Esophagus muscularis mucosa (tissue), 4 donors: ENCODE results near the gene NTRK3. TPM values are rescaled to one million over a fixed set of nuclear protein-coding genes. Genes with fewer than 3 reads are reported as not detected.

Experiments
- DNase-seq: peaks from one replicate; pipeline ENCODE4 v3.0.0-alpha.2; 2017; ENCODE audit errors: extremely low spot score
- H3K27ac ChIP-seq, 4 donors: fragments of 200-600 bp; sonication (generic); replicated peaks in 1 of 4; 1 replicate in 3 of 4; 2 replicates in 1 of 4; pipeline ENCODE4 v1.5.1; 2016 to 2019; ENCODE audit warnings: mild to moderate bottlenecking in 1 of 4
- H3K27me3 ChIP-seq, 4 donors: fragments of 200-600 bp; sonication (generic); one replicate each; pipeline versions ENCODE4 v1.5.1 to v1.6.0; 2016 to 2019
- H3K36me3 ChIP-seq, 4 donors: fragments of 200-600 bp; sonication (generic); one replicate each; pipeline ENCODE4 v1.5.1; 2016 to 2019
- H3K4me1 ChIP-seq, 4 donors: fragments of 200-600 bp; sonication (generic); one replicate each; pipeline ENCODE4 v1.5.1; 2016 to 2019
- H3K4me3 ChIP-seq, 4 donors: fragments of 200-600 bp; sonication (generic); 1 replicate in 2 of 4; 2 replicates in 2 of 4; pipeline ENCODE4 v1.5.1; 2016 to 2019; ENCODE audit warnings: mild to moderate bottlenecking in 4 of 4, moderate library complexity in 1 of 4
- H3K9me3 ChIP-seq, 4 donors: fragments of 200-600 bp; sonication (generic); 1 replicate in 3 of 4; 2 replicates in 1 of 4; pipeline ENCODE4 v1.5.1; 2016 to 2019
- EP300 ChIP-seq: sonication (generic); formaldehyde crosslinking; IDR thresholded peaks from one replicate; pipeline ENCODE4 v1.6.1; 2017; ENCODE audit warnings: antibody characterized with exemption
- POLR2A ChIP-seq: fragments of 450-650 bp; IDR thresholded peaks from one replicate; pipeline ENCODE4 v1.6.1; 2017; ENCODE audit warnings: antibody characterized with exemption, moderate library complexity, mild to moderate bottlenecking, low read depth
- POLR2AphosphoS5 ChIP-seq, 2 donors: sonication (generic); formaldehyde crosslinking; IDR thresholded peaks; one replicate each; pipeline ENCODE4 v1.6.1; 2017; ENCODE audit warnings: antibody characterized with exemption in 2 of 2
- WGBS: methylation state at CpG from one replicate; pipeline ENCODE4 v1.1.5; 2018; 5-methylcytosine and 5-hydroxymethylcytosine counted together
- intact Hi-C: fragments of 100-400 bp; cut with DNase I; formaldehyde crosslinking; loops from one replicate; pipeline ENCODE4 v1.15.1; 2023
- total RNA-seq, 4 donors: library from RNA; depleted of rRNA; stranded (reverse); fragments of >200 nt; gene quantifications; one replicate each; pipeline versions ENCODE4 v1.1.0 to v1.2.1, GENCODE V29; 2016
- TF ChIP-seq, protein P1 (sequence below), 3 experiments: fragments of 200-600 bp in 2 of 3; fragments of 450-650 bp in 1 of 3; sonication (generic) in 2 of 3; IDR thresholded peaks; one replicate each; pipeline ENCODE4 v1.5.1; 2017 to 2019; ENCODE audit warnings: antibody characterized with exemption in 3 of 3, mild to moderate bottlenecking in 2 of 3, moderate library complexity in 1 of 3

Gene NTRK3
- total RNA-seq, 4 donors from 2014 or later = 1.7 to 6.3 (median 3.0) TPM

GRCh38 chr15:88221836-88222235, 34.7 kb downstream of the NTRK3 start:
- intact Hi-C loops = no loop called here
- no peak for DNase-seq
- H3K4me1 ChIP-seq = peaks cover 0 to 27% (median 17%) of the 10 kb centered on the region in 4 donors

GRCh38 chr15:88220443-88221335, 35.9 kb downstream of the NTRK3 start:
- WGBS = 74% methylated on average over 11 of the region's 11 CpGs
- H3K27me3 ChIP-seq = no peaks in the 10 kb centered on the region
- intact Hi-C loops = no loop called here
- no peaks in the 10 kb centered on the region for H3K9me3 ChIP-seq
- no peak for TF ChIP-seq POLR2AphosphoS5 (IDR thresholded peaks at IDR 0.05)
- TF ChIP-seq EP300 = no peak
- TF ChIP-seq POLR2A = no peak
- TF ChIP-seq, protein P1, sequence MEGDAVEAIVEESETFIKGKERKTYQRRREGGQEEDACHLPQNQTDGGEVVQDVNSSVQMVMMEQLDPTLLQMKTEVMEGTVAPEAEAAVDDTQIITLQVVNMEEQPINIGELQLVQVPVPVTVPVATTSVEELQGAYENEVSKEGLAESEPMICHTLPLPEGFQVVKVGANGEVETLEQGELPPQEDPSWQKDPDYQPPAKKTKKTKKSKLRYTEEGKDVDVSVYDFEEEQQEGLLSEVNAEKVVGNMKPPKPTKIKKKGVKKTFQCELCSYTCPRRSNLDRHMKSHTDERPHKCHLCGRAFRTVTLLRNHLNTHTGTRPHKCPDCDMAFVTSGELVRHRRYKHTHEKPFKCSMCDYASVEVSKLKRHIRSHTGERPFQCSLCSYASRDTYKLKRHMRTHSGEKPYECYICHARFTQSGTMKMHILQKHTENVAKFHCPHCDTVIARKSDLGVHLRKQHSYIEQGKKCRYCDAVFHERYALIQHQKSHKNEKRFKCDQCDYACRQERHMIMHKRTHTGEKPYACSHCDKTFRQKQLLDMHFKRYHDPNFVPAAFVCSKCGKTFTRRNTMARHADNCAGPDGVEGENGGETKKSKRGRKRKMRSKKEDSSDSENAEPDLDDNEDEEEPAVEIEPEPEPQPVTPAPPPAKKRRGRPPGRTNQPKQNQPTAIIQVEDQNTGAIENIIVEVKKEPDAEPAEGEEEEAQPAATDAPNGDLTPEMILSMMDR (IDR thresholded peaks at IDR 0.05) = no peak
- H3K27ac ChIP-seq = no peak overlapping the region
- peaks cover 0 to 27% (median 17%) of the 10 kb centered on the region in 4 donors for H3K4me1 ChIP-seq
- H3K4me3 ChIP-seq = no peak overlapping the region
- DNase-seq = no peak
- H3K36me3 ChIP-seq = no peaks in the 10 kb centered on the region

More at GRCh38 chr15:88221836-88222235, 34.7 kb downstream of the NTRK3 start:
- Histone ChIP-seq H3K9me3 (no peaks in the 10 kb centered on the region), H3K27ac (no peak overlapping the region), H3K36me3 (no peaks in the 10 kb centered on the region), H3K27me3 (no peaks in the 10 kb centered on the region), H3K4me3 (no peak overlapping the region)
- 88% methylated on average over 4 of the region's 6 CpGs for WGBS
- TF ChIP-seq POLR2AphosphoS5 (IDR thresholded peaks at IDR 0.05) = no peak
- TF ChIP-seq EP300 = no peak
- no peak for TF ChIP-seq POLR2A

- no peak overlapping the region for H3K4me3 ChIP-seq
- no peak overlapping the region for H3K27ac ChIP-seq
- DNase-seq = no peak
- TF ChIP-seq POLR2A (no peak), EP300 (no peak)
- TF ChIP-seq, protein P1 (IDR thresholded peaks at IDR 0.05) = no peak
- H3K4me1 ChIP-seq = peaks cover 0 to 27% (median 17%) of the 10 kb centered on the region in 4 donors
- H3K9me3 ChIP-seq = no peaks in the 10 kb centered on the region
- no peaks in the 10 kb centered on the region for H3K36me3 ChIP-seq
- intact Hi-C loops = no loop called here
- whole genome bisulfite sequencing = 51% methylated on average over 3 of the region's 3 CpGs
- H3K27me3 ChIP-seq = no peaks in the 10 kb centered on the region
These were observed 36.9 kb downstream of the NTRK3 start for GRCh38 chr15:88219623-88220022.

DNA sequence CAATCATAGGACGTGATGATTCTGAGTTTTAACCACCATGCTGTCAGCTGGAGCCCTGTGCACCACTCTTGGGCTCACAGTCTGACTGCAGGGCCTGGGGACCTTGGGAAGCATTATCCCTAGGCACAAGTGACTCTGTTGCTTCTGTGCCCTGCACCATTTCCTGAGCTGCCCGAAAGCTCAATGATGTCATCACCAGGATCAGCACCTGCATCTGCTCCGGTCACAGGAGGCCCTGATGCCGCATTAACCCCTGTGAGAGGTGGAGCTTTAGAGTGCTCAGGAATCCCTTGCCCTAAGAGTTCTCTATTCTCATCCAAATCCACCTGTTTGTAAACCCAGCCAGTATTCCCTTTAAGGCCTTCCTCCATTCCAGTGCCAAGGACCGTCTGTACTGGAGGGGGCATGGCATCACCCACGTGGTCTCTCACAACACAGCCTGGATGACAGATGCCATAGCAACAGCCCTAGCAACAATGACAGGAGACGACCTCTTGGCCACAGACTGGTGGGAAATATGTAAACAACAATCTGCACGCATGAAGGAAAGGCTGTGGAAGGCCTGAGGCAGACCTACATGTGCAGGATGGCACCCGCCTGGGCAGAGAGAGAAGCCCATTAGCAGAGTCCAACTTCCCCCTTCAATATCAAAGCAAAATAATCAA, 37.9 kb downstream of the NTRK3 start:
- Histone ChIP-seq H3K9me3 (no peaks in the 10 kb centered on the region), H3K27ac (no peak overlapping the region), H3K4me3 (no peak overlapping the region), H3K4me1 (peaks cover 0 to 27% (median 17%) of the 10 kb centered on the region in 4 donors), H3K36me3 (no peaks in the 10 kb centered on the region), H3K27me3 (no peaks in the 10 kb centered on the region)
- TF ChIP-seq, protein P1 (IDR thresholded peaks at IDR 0.05) = no peak
- TF ChIP-seq EP300 = no peak
- no peak for TF ChIP-seq POLR2AphosphoS5 (IDR thresholded peaks at IDR 0.05)
- TF ChIP-seq POLR2A = no peak
- DNase-seq = no peak
- 60% methylated on average over 9 of the region's 9 CpGs for WGBS
- intact Hi-C loops = no loop called here

DNA sequence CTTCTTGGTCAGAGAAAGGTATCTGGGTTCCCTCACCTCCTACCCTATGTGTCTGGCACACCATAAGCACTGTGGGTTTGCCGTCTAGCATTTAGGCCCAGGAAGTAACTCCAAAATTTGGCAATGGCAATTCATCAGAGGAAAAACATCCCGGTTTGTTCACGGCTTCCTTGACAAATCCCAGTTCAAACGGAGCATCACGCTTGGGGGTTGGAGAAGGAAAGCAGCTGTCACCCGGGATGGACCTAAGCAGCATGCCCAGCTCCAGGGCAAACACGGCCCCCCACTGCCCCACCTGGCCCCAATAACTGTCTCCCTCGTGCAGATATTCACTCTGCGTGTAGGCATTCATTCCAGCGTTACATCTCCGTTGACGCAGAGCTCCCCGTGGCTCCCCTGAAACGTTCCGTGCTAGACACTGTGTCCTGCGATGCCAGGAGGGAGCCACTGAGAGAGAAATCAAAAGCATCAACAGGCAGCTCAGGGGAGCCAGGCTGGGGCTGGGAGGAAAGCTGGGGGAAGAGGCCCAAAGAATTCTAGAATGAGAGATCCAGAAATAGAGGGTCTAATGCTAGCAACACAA, 41.4 kb downstream of the NTRK3 start:
- intact Hi-C loops = no loop called here
- TF ChIP-seq POLR2A (no peak), EP300 (no peak), POLR2AphosphoS5 (IDR thresholded peaks at IDR 0.05) (no peak)
- TF ChIP-seq, protein P1 (IDR thresholded peaks at IDR 0.05) = no peak
- Histone ChIP-seq H3K4me1 (peaks cover 0 to 23% (median 20%) of the 10 kb centered on the region in 4 donors), H3K4me3 (no peak overlapping the region), H3K27me3 (no peaks in the 10 kb centered on the region), H3K9me3 (no peaks in the 10 kb centered on the region), H3K27ac (no peak overlapping the region), H3K36me3 (no peaks in the 10 kb centered on the region)
- DNase-seq = no peak
- WGBS = 58% methylated on average over 16 of the region's 16 CpGs
